GM19467 (cell line): Measurements from ENCODE around the gene CLPTM1.
"Not testable (repeated sequence)": the region's sequence is repeated elsewhere in the genome, so short reads cannot be mapped to it uniquely, and the experiment has no call there.

Experiments used
- ATAC-seq: cut with Tn5 transposase; IDR thresholded peaks from one replicate; pipeline ENCODE4 v1.9.1; 2021; ENCODE audit warnings: mild to moderate bottlenecking, moderate library complexity; ENCODE audit not compliant: unreplicated experiment

The CLPTM1 gene, protein sequence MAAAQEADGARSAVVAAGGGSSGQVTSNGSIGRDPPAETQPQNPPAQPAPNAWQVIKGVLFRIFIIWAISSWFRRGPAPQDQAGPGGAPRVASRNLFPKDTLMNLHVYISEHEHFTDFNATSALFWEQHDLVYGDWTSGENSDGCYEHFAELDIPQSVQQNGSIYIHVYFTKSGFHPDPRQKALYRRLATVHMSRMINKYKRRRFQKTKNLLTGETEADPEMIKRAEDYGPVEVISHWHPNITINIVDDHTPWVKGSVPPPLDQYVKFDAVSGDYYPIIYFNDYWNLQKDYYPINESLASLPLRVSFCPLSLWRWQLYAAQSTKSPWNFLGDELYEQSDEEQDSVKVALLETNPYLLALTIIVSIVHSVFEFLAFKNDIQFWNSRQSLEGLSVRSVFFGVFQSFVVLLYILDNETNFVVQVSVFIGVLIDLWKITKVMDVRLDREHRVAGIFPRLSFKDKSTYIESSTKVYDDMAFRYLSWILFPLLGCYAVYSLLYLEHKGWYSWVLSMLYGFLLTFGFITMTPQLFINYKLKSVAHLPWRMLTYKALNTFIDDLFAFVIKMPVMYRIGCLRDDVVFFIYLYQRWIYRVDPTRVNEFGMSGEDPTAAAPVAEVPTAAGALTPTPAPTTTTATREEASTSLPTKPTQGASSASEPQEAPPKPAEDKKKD

DNA sequence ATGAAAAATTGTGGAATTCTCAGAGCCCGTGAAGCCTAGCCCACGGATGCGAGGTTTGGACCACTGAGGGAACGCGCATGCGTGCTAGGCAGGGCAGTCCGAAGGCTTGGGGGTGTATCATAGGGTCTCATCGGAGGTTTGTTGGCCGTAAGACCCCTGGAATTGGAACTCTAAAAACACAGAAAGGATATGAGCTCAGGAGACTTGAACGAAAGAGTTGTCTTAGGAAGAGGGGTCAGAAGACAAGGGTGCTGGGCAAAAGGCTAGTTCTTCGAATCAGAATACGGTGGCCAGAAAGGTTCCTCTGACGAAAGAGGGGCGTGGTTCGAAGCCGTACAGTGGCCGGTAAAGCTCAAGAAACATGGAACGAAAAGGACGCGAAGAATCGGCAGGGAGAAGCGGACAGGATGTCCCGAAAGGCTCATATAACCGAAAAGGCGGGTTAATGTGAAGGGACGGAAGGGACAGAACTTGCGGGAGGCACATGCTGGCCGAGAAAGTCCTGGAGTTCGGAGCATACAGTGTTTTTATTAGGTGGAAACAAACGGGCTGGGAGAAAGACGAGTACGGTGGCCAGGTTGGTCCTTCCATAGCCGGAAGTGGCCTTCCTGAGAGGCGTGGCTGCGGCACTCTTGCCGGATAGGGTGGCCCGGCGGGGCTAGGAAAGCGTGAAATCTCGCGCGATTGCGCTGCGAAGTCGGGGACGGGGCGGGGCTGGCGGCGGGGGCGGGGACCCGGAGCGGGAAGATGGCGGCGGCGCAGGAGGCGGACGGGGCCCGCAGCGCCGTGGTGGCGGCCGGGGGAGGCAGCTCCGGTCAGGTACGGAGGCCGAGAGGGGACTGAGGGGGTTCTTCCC, at the start of gene CLPTM1:
Gene CLPTM1 (plus strand): TSS at position 732 of the 856 bp plus-strand sequence. CDS start 16 bp downstream, at position 748.
- ATAC-seq, result peak; percentile 76

DNA sequence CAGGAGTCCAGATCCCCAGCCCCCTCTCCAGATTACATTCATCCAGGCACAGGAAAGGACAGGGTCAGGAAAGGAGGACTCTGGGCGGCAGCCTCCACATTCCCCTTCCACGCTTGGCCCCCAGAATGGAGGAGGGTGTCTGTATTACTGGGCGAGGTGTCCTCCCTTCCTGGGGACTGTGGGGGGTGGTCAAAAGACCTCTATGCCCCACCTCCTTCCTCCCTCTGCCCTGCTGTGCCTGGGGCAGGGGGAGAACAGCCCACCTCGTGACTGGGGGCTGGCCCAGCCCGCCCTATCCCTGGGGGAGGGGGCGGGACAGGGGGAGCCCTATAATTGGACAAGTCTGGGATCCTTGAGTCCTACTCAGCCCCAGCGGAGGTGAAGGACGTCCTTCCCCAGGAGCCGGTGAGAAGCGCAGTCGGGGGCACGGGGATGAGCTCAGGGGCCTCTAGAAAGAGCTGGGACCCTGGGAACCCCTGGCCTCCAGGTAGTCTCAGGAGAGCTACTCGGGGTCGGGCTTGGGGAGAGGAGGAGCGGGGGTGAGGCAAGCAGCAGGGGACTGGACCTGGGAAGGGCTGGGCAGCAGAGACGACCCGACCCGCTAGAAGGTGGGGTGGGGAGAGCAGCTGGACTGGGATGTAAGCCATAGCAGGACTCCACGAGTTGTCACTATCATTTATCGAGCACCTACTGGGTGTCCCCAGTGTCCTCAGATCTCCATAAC, 49.6 kb upstream of the CLPTM1 start, which contains the start of gene APOE:
Gene APOE (plus strand): TSS at position 360 of the 724 bp plus-strand sequence. CDS start 829 bp downstream, outside the sequence.
- no peak for ATAC-seq

DNA sequence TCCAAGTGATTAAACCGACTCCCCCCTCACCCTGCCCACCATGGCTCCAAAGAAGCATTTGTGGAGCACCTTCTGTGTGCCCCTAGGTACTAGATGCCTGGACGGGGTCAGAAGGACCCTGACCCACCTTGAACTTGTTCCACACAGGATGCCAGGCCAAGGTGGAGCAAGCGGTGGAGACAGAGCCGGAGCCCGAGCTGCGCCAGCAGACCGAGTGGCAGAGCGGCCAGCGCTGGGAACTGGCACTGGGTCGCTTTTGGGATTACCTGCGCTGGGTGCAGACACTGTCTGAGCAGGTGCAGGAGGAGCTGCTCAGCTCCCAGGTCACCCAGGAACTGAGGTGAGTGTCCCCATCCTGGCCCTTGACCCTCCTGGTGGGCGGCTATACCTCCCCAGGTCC, 47.6 kb upstream of the CLPTM1 start:
- ATAC-seq, result no peak

DNA sequence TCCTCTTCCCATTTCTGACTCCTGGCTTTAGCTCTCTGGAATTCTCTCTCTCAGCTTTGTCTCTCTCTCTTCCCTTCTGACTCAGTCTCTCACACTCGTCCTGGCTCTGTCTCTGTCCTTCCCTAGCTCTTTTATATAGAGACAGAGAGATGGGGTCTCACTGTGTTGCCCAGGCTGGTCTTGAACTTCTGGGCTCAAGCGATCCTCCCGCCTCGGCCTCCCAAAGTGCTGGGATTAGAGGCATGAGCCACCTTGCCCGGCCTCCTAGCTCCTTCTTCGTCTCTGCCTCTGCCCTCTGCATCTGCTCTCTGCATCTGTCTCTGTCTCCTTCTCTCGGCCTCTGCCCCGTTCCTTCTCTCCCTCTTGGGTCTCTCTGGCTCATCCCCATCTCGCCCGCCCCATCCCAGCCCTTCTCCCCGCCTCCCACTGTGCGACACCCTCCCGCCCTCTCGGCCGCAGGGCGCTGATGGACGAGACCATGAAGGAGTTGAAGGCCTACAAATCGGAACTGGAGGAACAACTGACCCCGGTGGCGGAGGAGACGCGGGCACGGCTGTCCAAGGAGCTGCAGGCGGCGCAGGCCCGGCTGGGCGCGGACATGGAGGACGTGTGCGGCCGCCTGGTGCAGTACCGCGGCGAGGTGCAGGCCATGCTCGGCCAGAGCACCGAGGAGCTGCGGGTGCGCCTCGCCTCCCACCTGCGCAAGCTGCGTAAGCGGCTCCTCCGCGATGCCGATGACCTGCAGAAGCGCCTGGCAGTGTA, 46.9 kb upstream of the CLPTM1 start:
- ATAC-seq, result no peak

DNA sequence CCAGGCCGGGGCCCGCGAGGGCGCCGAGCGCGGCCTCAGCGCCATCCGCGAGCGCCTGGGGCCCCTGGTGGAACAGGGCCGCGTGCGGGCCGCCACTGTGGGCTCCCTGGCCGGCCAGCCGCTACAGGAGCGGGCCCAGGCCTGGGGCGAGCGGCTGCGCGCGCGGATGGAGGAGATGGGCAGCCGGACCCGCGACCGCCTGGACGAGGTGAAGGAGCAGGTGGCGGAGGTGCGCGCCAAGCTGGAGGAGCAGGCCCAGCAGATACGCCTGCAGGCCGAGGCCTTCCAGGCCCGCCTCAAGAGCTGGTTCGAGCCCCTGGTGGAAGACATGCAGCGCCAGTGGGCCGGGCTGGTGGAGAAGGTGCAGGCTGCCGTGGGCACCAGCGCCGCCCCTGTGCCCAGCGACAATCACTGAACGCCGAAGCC, 46.3 kb upstream of the CLPTM1 start:
- no peak for ATAC-seq

DNA sequence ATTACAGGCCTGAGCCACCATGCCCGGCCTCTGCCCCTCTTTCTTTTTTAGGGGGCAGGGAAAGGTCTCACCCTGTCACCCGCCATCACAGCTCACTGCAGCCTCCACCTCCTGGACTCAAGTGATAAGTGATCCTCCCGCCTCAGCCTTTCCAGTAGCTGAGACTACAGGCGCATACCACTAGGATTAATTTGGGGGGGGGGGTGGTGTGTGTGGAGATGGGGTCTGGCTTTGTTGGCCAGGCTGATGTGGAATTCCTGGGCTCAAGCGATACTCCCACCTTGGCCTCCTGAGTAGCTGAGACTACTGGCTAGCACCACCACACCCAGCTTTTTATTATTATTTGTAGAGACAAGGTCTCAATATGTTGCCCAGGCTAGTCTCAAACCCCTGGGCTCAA, 45.4 kb upstream of the CLPTM1 start:
- ATAC-seq, result no peak

DNA sequence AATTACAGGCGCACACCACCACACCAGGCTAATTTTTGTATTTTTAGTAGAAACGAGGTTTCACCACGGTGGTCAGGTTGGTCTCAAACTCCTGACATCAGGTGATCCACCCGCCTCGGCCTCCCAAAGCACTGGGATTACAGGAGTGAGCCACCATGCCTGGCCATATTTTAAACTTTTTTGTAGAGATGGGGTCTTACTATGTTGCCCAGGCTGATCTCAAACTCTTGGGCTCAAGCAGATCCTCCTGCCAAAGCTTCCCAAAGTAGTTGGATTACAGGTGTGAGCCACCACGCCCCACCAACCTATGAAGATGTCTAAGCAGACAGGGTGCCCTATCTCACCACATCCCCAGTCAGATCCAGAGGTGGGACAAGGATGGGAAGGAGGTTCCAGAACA, 43.3 kb upstream of the CLPTM1 start:
- not testable (repeated sequence) for ATAC-seq

DNA sequence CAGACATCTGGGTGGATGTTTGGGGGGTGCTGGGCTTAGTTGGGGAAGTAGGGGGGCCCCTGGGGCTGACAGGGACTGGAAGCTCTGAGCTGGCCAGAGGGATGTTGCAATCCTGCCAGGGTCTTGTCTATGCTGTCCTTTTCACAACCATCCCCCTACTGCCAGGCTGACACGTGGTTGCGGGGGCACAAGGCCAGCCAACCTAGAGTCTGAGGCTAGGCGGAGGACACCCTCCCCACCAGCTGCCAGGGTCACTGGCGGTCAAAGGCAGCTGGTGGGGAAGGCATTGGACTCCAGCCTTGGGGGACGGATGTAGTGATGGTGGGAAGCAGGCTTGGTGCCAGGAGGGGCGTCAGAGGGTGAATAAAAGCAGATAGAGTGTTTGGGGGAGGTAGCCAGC, 42.3 kb upstream of the CLPTM1 start:
- ATAC-seq, result no peak

DNA sequence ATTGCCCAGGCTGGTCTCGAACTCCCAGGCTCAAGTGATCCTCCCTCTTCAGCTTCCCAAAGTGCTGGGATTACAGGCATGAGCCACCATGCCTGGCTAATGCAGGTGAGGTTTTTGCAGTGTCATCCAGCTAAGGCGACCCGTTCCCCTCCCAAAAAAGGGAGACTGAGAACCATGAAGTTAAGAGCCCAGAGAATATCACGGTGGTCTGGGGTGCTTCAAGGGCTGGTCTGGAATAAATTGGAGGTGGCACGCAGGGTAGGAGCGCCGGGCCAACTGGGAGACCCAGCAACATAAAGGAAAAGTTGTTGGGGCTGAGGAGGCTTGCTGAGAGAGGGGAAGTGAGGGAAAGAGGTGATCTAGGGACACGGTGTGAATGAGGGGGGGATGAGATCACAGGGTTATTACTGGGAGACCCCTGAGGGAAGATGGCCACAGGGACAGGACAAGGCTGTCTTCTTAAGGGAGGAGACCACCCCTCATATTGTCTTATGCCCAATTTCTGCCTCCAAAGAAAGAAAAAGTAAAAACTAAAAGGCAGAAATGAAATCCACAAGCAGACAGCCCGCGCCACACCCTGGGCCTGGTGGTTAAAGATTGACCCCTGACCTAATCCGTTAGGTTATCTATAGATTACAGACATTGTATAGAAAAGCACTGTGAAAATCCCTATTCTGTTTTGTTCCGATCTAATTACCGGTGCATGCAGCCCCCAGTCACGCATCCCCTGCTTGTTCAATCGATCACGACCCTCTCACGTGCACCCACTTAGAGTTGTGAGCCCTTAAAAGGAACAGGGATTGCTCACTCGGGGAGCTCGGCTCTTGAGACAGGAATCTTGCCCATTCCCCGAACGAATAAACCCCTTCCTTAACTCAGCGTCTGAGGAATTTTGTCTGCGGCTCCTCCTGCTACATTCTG, 41.4 kb upstream of the CLPTM1 start:
- not testable (repeated sequence) for ATAC-seq

DNA sequence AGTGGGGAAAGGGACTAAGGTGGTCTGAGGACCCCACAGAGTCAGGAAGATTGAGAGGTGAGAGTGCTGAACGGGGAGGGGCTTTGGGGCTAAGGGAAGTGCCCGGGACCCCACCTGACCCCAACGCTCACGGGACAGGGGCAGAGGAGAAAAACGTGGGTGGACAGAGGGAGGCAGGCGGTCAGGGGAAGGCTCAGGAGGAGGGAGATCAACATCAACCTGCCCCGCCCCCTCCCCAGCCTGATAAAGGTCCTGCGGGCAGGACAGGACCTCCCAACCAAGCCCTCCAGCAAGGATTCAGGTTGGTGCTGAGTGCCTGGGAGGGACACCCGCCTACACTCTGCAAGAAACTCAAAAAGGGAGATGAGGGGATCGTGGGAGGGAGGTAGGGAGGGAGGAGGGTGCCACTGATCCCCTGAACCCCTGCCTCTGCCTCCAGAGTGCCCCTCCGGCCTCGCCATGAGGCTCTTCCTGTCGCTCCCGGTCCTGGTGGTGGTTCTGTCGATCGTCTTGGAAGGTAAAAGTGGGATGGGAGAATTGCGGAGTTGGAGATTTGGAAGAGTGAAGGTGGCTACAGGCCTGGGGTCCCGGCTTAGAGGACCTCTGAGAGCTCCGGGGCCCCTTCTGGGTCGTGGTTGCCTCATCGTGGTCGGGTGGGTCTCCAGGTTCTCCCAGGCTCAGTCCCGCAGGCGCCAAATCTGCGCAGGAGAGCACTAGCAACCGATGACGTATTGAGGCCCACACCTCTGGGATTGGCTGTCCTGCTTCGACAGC, 40.6 kb upstream of the CLPTM1 start, which contains the start of gene APOC1:
Gene APOC1 (plus strand): TSS at position 176 of the 774 bp plus-strand sequence. CDS start 284 bp downstream, at position 460.
- peak; percentile 80 for ATAC-seq

DNA sequence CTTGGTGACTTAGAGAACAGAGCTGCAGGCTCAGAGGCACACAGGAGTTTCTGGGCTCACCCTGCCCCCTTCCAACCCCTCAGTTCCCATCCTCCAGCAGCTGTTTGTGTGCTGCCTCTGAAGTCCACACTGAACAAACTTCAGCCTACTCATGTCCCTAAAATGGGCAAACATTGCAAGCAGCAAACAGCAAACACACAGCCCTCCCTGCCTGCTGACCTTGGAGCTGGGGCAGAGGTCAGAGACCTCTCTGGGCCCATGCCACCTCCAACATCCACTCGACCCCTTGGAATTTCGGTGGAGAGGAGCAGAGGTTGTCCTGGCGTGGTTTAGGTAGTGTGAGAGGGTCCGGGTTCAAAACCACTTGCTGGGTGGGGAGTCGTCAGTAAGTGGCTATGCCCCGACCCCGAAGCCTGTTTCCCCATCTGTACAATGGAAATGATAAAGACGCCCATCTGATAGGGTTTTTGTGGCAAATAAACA, 30.9 kb upstream of the CLPTM1 start:
- ATAC-seq, result no peak

DNA sequence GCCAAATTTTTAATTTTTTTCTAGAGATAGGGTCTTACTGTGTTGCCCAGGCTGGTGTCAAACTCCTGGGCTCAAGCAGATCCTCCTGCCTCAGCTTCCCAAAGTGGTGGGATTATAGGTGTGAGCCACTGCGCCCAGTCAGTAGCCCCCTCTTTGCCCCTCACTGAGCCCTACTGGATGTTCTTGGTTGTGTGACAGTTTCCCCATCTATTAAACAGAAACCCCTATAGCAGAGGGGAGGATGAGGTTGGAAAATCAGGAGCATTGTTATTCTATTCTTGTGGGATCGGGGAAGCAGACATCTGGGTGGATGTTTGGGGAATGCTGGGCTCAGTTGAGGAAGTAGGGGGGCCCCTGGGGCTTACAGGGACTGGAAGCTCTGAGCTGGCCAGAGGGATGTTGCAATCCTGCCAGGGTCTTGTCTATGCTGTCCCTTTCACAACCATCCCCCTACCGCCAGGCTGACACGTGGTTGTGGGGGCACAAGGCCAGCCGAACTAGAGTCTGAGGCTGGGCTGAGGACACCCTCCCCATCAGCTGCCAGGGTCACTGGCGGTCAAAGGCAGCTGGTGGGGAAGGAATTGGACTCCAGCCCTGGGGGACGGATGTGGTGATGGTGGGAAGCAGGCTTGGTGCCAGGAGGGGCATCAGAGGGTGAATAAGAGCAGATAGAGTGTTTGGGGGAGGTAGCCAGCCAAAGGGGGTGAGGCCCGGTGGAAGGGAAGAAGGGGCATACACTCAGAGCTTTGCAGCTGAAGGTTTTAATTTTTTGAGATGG, 29.9 kb upstream of the CLPTM1 start:
- no peak for ATAC-seq

DNA sequence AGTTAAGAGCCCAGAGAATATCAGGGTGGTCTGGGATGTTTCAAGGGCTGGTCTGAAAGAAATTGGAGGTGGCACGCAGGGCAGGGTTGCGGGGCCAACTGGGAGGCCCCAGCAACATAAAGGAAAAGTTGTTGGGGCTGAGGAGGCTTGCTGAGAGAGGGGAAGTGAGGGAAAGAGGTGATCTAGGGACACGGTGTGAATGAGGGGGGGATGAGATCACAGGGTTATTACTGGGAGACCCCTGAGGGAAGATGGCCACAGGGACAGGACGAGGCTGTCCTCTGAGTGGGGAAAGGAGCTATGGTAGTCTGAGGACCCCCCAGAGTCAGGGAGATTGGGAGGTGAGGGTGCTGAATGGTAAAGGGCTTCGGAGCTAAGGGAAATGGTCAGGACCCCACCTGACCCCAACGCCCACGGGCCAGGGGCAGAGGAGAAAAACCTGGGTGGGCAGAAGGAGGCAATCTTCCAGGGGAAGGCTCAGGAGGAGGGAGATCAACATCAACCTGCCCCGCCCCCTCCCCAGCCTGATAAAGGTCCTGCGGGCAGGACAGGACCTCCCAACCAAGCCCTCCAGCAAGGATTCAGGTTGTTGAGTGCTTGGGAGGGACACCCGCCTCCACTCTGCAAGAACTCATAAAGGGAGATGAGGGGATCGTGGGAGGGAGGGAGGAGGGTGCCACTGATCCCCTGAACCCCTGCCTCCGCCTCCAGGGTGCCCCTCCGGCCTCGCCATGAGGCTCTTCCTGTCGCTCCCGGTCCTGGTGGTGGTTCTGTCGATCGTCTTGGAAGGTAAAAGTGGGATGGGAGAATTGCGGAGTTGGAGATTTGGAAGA, 28.7 kb upstream of the CLPTM1 start:
- not testable (repeated sequence) for ATAC-seq

DNA sequence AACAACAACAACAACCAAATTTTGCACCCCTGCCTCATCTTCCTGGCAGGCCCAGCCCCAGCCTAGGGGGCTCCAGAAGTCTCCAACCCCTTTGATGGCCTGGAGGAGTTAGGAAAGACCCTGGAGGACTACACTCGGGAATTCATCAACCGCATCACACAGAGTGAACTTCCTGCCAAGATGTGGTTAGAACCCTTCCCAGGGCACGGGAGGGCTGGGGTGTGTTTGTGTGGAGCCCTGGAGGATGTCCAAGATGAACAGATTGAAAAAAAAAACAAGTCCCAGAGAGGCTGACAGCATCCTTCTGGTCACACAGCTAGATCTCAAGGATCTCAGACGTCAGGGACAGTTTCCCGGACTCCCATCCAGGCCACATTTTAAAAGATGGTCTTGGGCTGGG, 27.4 kb upstream of the CLPTM1 start:
- no peak for ATAC-seq

DNA sequence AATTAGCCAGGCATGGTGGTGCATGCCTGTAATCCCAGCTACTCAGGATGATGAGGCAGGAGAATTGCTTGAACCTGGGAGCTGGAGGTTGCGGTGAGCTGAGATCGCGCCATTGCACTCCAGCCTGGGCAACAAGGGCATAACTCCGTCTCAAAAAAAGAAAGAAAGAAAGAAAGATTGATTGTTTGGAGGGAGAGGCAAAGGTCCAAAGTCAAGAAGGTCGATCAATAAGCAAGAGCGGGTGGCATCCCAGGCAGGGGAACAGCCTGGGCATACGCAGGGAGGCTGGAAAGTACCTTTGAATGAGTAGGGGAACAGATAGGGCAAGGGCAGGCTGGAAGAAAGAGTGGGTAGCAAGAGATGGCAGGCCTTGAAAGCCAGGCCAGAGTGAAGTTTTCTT, 25.1 kb upstream of the CLPTM1 start:
- no peak for ATAC-seq

DNA sequence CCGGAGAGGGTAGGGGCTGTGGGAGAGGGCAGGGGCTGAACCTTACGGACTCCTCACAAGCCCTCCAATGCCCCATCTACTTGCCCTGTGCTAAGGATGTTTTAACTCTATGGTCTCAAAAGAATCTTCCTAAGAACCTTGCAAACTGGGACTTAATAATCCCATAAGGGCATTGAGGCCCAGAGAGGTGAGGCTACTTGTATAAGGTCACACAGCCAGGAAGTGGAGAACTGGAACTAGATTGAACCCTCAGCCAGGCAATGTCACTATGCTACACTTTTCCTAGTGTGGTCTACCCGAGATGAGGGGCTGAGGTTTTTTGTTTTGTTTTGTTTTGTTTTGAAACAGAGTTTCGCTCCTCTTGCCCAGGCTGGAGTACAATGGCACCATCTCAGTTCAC, 23.6 kb upstream of the CLPTM1 start:
- no peak for ATAC-seq
